Eye (tissue), 1 donor: ENCODE results near the gene MED1.
"Not testable (repeated sequence)": the region's sequence is repeated elsewhere in the genome, so short reads cannot be mapped to it uniquely, and the experiment has no call there.

Experiments
- DNase-seq: peaks from one replicate; pipeline ENCODE4 v3.0.0-alpha.2; 2015

MED1 gene, protein sequence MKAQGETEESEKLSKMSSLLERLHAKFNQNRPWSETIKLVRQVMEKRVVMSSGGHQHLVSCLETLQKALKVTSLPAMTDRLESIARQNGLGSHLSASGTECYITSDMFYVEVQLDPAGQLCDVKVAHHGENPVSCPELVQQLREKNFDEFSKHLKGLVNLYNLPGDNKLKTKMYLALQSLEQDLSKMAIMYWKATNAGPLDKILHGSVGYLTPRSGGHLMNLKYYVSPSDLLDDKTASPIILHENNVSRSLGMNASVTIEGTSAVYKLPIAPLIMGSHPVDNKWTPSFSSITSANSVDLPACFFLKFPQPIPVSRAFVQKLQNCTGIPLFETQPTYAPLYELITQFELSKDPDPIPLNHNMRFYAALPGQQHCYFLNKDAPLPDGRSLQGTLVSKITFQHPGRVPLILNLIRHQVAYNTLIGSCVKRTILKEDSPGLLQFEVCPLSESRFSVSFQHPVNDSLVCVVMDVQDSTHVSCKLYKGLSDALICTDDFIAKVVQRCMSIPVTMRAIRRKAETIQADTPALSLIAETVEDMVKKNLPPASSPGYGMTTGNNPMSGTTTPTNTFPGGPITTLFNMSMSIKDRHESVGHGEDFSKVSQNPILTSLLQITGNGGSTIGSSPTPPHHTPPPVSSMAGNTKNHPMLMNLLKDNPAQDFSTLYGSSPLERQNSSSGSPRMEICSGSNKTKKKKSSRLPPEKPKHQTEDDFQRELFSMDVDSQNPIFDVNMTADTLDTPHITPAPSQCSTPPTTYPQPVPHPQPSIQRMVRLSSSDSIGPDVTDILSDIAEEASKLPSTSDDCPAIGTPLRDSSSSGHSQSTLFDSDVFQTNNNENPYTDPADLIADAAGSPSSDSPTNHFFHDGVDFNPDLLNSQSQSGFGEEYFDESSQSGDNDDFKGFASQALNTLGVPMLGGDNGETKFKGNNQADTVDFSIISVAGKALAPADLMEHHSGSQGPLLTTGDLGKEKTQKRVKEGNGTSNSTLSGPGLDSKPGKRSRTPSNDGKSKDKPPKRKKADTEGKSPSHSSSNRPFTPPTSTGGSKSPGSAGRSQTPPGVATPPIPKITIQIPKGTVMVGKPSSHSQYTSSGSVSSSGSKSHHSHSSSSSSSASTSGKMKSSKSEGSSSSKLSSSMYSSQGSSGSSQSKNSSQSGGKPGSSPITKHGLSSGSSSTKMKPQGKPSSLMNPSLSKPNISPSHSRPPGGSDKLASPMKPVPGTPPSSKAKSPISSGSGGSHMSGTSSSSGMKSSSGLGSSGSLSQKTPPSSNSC (N-terminal part only)

DNA sequence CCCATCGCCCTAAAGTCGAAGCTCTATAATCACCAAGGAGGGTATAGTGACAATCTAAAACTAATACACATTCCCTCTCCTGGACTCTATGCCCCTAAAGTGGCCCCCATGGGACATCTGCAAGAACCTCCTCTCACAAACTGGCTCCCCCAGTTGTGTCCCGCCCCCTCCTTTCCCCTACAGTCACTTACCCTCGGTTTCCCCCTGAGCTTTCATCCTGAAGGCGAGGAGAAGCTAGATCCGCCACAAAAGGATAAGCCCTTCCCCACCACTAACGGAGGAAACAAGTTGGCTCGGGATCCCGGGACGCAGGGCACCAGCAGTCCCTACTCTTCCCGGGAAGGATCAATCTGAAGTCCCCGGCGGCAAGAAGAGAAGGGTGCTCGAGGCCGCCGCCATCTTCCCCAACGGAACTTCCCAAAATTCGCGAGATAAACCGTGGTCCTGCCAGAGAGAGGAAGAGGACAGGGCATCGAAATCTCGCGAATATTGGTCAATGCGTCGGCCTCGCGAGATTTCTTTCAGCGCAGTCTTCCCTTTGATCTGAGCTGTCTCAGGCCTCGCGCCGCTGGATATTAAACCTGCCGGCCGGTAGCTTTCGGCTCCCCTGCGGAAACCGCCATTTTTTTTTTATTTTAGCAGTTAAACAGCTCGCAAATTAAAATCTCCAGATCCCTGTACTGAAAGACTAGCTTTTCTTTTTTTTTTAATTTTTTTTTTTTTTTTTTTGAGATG, at the start of gene MED1:
MED1 (minus strand) TSS at position 417 of the 735 bp plus-strand sequence; CDS start at position 216, 201 bp downstream.
- DNase-seq: peak; percentile 99

DNA sequence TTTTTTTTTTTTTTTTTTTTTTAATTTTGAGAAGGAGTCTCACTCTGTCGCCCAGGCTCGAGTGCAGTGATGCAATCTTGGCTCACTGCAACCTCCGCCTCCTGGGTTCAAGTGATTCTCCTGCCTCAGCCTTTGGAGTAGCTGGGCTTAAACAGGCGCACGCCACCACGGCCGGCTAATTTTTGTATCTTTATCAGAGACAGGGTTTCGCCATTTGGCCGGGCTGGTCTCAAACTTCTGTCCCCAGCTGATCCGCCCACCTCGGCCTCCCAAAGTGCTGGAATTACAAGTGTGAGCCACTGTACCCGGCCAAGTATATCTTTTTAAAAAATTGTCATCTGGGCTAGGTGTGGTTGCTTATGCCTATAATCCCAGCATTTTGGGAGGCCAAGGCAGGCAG, 45.9 kb upstream of the MED1 start:
- DNase-seq: not testable (repeated sequence)

DNA sequence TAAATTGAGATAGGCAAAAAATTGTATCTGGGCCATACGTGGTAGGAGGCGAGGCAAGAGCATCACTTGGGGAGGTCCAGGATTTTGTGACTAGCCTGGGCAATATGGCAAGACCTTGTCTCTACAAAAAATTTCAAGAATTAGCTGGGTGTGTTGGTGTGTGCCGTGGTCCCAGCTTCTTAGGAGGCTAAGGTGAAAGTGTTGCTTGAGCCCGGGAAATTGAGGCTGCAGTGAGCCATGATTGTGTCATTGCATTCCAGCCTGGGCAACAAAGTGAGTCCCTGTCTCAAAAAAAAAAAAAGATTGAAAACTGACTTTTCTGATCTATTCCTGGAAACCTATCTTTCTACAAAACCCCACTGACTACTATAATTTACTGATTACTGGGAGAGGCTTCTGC, 36.9 kb upstream of the MED1 start:
- DNase-seq: no peak

DNA sequence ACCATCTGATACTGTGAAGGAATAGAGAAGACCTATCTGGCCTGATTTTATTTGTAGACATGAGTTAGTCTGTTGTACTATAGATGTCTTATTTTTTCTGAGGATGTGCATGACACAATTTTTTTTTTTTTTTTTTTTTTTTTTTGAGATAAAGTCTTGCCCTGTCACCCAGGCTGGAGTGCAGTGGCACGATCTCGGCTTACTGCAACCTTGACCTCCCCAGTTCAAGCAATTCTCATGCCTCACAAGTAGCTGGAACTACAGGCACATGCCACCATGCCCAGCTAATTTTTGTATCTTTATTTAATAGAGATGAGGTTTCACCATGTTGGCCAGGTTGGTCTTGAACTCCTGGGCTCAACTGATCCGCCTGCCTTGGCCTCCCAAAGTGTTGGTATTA, 36.4 kb upstream of the MED1 start:
- not testable (repeated sequence) for DNase-seq

DNA sequence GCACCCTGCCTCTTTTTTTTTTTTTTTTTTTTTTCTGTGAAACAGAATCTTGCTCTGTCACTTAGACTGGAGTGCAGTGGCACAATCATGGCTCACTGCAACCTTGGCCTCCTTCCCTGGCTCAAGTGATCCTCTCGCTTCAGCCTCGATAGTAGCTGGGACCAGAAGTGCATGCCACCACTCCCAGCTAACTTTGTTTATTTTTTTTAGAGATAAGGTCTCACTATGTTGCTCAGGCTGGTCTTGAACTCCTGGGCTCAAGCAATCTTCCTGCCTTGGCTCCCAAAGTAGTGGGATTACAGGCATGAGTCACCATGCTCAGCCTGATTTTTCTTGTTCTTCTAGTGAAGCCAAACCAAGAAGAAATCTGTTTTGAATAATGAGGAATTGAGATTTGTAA, 35.2 kb upstream of the MED1 start:
- DNase-seq: no peak

DNA sequence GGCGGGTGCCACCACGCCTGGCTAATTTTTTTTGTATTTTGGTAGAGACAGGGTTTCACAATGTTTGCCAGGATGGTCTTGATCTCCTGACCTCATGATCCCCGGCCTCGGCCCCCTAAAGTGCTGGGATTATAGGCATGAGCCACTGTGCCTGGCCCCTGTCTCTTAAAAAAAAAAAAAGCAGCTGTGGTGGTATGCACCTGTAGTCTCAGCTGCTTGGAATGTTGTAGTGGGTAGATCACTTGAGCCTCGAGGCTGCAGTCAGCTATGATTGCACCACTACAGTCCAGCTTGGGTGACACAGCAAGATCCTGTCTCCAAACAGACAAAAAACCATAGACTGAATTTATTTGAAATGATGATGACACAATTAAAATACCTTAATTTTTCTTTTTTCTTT, 34.5 kb upstream of the MED1 start:
- DNase-seq: no peak

DNA sequence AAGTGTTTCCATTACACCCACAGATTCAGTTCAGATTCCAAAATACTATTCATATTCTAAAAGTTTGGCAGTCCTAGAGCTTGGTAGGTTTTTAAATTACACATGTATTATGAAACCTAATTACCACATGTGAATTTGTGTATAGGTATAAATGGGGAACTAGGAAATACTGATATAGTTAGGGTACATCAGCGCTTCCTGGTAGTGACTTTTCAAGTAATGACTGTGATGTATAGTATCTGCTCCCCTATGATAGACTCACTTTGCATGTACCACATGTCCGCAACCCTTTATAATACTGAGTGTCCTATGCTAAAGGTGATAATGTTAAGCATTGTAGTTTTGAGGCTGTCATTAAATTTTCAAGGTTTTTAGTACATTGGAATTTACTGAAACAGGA, 33.1 kb upstream of the MED1 start:
- no peak for DNase-seq

DNA sequence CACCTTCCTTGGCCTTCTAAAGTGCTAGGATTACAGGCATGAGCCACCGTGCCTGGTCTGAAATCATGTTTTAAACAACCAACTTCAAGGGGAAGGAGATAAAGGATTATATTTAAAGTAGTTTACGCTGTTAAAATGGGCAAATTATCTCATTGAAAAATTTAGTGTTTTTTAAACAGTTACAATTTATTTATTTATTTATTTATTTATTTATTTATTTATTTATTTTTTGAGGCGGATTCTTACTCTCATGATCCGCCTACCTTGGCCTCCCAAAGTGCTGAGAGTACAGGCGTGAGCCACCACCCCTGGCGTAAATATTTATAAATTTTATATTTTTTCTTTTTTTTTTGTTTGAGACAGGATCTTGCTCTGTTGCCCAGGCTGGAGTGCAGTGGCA, 32.4 kb upstream of the MED1 start:
- no peak for DNase-seq

DNA sequence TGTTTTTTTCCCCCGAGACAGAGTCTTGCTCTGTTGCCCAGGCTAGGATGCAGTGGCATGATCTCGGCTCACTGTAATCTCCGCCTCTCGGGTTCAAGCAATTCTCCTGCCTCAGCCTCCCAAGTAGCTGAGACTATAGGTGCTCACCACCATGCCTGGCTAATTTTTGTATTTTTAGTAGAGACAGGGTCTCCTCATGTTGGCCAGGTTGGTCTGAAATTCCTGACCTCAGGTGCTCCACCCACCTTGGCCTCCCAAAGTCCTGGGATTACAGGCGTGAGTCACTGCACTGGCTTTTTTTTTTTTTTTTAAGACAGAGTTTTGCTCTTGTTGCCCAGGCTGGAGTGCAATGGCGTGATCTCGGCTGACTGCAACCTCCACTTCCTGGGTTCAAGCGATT, 28.6 kb upstream of the MED1 start:
- not testable (repeated sequence) for DNase-seq

DNA sequence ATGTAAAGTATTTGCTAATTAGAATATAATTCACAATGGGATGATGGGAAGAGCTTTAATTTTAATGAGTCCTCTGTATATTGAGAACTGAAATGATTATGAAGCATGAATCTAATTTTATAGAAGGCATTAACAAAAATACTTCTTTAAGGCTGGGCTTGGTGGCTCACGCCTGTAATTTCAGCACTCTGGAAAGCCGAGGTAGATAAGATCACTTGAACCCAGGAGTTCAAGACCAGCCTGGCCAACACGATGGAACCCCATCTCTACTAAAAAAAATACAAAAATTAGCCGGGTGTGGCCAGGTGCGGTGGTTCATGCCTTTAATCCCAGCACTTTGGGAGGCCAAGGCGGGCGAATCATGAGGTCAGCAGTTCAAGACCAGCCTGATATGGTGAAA, 22.2 kb upstream of the MED1 start:
- no peak for DNase-seq

DNA sequence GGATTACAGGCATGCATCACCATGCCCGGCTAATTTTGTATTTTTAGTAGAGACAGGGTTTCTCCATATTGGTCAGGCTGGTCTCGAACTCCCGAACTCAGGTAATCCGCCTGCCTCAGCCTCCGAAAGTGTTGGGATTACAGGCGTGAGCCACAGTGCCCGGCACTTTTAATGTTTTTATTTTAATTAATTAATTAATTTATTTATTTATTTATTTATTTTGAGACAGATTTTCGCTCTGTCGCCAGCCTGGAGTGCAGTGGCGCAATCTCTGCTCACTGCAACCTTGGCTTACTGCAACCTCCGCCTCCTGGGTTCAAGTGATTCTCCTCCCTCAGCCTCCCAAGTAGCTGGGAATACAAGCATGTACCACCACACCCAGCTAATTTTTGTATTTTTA, 17.5 kb upstream of the MED1 start:
- DNase-seq: not testable (repeated sequence)

DNA sequence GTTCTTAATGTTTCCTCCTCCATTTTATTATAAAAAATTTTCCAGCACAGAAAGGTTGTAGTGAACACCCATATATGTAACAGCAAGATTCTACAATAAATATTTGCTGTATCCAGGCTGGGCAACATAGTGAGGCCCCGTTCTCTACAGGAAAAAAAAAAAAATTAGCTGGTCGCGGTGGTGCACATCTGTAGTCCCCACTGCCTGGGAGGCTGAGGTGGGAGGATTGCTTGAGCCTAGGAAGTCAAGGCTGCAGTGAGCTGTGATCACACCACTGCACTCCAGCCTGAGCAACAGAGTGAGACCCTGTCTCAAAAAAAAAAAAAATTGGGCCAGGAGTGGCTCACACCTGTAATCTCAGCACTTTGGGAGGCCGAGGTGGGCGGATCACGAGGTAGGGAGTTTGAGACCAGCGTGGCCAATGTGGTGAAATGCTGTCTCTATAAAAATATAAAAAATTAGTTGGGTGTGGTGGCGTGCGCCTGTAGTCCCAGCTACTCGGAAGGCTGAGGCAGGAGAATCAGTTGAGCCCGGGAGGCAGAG, 13.6 kb upstream of the MED1 start:
- DNase-seq: not testable (repeated sequence)

DNA sequence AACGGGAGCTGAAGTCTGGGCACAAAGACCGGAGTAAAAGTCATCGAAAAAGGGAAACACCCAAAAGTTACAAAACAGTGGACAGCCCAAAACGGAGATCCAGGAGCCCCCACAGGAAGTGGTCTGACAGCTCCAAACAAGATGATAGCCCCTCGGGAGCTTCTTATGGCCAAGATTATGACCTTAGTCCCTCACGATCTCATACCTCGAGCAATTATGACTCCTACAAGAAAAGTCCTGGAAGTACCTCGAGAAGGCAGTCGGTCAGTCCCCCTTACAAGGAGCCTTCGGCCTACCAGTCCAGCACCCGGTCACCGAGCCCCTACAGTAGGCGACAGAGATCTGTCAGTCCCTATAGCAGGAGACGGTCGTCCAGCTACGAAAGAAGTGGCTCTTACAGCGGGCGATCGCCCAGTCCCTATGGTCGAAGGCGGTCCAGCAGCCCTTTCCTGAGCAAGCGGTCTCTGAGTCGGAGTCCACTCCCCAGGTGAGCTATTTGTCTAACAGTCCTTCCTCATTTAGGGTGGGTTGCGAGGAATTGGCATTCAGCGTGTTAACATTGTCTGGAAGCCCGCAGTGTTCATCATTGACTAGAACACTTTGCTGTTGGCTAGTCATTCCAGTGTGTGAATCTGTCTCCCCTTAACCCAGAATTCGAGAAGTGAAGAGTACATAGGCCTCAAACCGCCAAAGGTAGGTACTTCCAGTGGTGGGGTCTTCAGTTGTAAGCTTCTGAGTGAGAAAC, 11.7 kb upstream of the MED1 start:
- peak; percentile 17 for DNase-seq

DNA sequence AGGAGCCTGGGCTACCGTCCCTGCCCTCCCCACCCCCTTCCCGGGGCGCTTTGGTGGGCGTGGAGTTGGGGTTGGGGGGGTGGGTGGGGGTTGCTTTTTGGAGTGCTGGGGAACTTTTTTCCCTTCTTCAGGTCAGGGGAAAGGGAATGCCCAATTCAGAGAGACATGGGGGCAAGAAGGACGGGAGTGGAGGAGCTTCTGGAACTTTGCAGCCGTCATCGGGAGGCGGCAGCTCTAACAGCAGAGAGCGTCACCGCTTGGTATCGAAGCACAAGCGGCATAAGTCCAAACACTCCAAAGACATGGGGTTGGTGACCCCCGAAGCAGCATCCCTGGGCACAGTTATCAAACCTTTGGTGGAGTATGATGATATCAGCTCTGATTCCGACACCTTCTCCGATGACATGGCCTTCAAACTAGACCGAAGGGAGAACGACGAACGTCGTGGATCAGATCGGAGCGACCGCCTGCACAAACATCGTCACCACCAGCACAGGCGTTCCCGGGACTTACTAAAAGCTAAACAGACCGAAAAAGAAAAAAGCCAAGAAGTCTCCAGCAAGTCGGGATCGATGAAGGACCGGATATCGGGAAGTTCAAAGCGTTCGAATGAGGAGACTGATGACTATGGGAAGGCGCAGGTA, 11.0 kb upstream of the MED1 start:
- DNase-seq: peak; percentile 71

DNA sequence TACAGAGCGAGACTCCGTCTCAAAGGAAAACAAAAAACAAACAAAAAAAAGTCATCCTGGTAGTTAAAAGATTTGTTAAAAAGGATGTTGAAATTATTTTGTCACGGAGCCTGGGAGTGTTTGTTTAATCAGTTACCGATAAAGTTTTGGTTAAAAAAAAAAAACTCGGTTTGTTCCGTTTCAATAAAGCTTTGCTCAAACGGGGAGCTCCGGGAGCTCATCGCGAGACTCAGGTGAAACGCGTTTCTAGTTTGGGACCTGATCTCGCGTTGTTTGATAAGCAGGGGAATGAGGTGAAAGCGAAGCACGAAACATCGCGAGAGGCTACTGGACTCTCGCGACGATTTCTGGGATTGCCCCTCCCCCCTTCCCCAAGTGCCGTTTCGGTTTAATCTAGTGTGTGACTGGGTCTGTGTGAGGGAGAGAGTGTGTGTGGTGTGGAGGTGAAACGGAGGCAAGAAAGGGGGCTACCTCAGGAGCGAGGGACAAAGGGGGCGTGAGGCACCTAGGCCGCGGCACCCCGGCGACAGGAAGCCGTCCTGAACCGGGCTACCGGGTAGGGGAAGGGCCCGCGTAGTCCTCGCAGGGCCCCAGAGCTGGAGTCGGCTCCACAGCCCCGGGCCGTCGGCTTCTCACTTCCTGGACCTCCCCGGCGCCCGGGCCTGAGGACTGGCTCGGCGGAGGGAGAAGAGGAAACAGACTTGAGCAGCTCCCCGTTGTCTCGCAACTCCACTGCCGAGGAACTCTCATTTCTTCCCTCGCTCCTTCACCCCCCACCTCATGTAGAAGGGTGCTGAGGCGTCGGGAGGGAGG, 10.3 kb upstream of the MED1 start, which contains the start of gene CDK12:
CDK12 (plus strand) TSS at position 374 of the 813 bp plus-strand sequence. CDS start 586 bp downstream, outside the sequence.
- peak; percentile 100 for DNase-seq

DNA sequence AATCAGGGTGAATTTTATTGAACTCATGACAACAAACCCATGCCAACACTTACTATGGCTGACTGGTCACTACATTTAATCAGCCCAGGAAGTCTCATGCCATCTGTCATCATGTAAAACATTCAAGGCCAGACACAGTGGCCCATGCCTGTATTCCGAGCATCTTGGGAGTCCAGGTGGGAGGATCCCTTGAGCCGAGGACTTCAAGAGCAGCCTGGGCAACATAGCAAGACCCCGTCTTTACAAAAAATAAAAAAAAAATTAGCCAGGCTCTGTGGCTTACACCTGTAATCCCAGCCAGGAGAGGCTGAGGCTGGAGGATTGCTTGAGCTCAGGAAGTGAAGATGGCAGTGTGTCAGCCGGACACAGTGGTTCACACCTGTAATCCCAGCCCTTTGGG, 4.9 kb upstream of the MED1 start:
- DNase-seq: no peak

DNA sequence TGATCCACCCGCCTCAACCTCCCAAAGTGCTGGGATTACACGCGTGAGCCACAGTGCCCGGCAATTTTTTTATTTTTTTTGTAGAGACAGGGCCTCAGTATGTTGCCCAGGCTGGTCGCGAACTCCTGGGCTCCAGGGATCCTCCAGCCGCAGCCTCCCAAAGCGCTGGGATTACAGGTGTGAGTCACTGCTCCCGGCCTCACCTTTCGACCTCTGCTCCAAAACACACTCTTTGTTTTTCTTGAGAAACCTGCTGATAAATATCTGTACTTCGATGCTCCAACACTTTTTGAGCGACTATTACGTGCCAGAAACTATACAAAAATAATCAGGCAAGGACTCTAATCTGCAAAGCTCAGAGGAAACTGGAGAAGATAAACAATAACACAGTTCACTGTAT, 1.0 kb downstream of the MED1 start:
- DNase-seq: no peak

DNA sequence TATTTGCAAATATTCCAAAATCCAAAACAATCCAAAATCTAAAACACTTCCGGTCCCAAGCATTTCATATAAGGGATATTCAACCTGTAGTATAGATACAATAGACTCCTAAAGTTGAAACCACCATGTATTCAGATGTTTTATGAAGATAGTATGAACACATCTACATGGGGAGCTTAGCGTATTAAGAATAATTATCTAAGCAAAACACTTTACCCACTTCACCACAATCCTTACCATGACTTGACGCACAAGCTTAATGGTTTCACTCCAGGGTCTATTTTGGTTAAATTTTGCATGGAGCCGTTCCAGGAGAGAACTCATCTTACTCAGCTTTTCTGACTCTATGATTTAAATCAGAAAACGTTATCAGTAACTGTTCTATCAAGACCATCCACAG, 3.5 kb downstream of the MED1 start:
- DNase-seq: no peak

DNA sequence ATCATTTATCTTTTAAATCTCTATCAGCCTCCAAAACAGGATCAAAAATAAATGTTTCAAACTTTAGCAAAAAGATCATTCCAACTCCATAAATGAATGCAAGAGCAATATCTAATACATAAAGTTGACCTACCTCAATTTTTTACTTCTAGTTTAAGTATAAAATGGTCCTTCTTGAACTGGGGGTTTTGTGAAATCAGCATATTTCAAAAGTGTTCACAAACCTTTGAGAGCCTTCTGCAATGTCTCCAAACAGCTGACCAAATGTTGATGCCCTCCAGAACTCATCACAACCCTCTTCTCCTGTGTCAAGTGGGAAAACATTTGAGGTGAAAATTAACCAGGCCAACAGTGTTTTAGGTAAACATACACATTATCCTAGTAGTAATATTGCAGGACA, 7.7 kb downstream of the MED1 start:
- DNase-seq: no peak

DNA sequence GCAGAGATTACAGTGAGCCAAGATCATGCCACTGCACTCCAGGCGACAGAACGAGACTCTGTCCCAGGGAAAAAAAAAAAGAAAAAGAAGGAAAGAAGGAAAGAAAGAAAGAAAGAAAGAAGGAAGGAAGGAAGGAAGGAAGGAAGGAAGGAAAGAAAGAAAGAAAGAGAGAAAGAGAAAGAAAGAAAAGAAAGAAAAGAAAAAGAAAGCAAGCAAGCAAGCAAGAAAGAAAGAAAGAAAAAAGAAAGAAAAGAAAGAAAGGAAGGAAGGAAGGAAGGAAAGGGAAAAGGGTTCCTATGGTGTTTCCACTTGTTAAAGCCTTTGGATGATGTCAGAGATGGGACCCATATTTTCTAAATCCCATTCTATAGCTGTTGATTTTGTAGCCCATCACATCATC, 11.2 kb downstream of the MED1 start:
- DNase-seq: not testable (repeated sequence)
